Activated CD4-positive, alpha-beta T cell treated with anti-CD3 and anti-CD28 coated beads for 36 hours (primary cell): ENCODE data around the gene KIF4B. TPM values are rescaled to one million over a fixed set of nuclear protein-coding genes. Genes with fewer than 3 reads are reported as not detected.
"Not testable (repeated sequence)": the region's sequence is repeated elsewhere in the genome, so short reads cannot be mapped to it uniquely, and the experiment has no call there.

Experiments
- ATAC-seq: fragments of 200-7000 bp; cut with Tn5 transposase; one replicate; pipeline ENCODE4 v1.10.0; 2021; ENCODE audit warnings: mild to moderate bottlenecking, moderate library complexity
- CTCF ChIA-PET: fragments of 350-600 bp; sonication (Branson Sonifier 250); formaldehyde crosslinking; loops from one replicate; lab custom pipeline; 2021; ENCODE audit warnings: antibody characterized with exemption; lab: Charles Lee
- POLR2A ChIA-PET: fragments of 350-600 bp; sonication (Branson Sonifier 250); formaldehyde crosslinking; loops from one replicate; lab custom pipeline; 2021; ENCODE audit warnings: antibody characterized with exemption, inconsistent platforms; lab: Charles Lee
- DNase-seq: peaks from one replicate; pipeline ENCODE4 v3.0.0-alpha.2; 2020
- H3K27ac Mint-ChIP-seq: one replicate; pipeline ENCODE4 v1.8.0; 2021; ENCODE audit warnings: mixed read lengths
- H3K27me3 Mint-ChIP-seq: one replicate; pipeline ENCODE4 v1.8.0; 2021; ENCODE audit warnings: mixed read lengths
- H3K36me3 Mint-ChIP-seq: one replicate; pipeline ENCODE4 v1.8.0; 2021; ENCODE audit warnings: low read depth, mixed read lengths
- H3K4me1 Mint-ChIP-seq: one replicate; pipeline ENCODE4 v1.8.0; 2021; ENCODE audit warnings: mixed read lengths
- H3K4me3 Mint-ChIP-seq: one replicate; pipeline ENCODE4 v1.8.0; 2021; ENCODE audit warnings: mild to moderate bottlenecking, moderate library complexity, mixed read lengths
- H3K9me3 Mint-ChIP-seq: one replicate; pipeline ENCODE4 v1.8.0; 2021; ENCODE audit warnings: low read depth, mixed read lengths
- intact Hi-C, 2 experiments: fragments of 100-400 bp; cut with DNase I in 1 of 2; cut with micrococcal nuclease in 1 of 2; formaldehyde crosslinking; loops; one replicate each; pipeline versions ENCODE4 v1.14.2 to v1.15.1; 2022 to 2024; cut with DNase I, micrococcal nuclease
- total RNA-seq, 2 experiments: library from RNA; stranded (reverse); gene quantifications; one replicate each; pipeline ENCODE4 v1.2.3, GENCODE V29; 2021

KIF4B gene, protein sequence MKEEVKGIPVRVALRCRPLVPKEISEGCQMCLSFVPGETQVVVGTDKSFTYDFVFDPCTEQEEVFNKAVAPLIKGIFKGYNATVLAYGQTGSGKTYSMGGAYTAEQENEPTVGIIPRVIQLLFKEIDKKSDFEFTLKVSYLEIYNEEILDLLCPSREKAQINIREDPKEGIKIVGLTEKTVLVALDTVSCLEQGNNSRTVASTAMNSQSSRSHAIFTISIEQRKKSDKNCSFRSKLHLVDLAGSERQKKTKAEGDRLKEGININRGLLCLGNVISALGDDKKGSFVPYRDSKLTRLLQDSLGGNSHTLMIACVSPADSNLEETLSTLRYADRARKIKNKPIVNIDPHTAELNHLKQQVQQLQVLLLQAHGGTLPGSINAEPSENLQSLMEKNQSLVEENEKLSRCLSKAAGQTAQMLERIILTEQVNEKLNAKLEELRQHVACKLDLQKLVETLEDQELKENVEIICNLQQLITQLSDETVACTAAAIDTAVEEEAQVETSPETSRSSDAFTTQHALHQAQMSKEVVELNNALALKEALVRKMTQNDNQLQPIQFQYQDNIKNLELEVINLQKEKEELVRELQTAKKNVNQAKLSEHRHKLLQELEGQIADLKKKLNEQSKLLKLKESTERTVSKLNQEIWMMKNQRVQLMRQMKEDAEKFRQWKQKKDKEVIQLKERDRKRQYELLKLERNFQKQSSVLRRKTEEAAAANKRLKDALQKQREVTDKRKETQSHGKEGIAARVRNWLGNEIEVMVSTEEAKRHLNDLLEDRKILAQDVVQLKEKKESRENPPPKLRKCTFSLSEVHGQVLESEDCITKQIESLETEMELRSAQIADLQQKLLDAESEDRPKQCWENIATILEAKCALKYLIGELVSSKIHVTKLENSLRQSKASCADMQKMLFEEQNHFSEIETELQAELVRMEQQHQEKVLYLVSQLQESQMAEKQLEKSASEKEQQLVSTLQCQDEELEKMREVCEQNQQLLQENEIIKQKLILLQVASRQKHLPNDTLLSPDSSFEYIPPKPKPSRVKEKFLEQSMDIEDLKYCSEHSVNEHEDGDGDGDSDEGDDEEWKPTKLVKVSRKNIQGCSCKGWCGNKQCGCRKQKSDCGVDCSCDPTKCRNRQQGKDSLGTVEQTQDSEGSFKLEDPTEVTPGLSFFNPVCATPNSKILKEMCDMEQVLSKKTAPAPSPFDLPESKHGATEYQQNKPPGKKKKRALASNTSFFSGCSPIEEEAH
- total RNA-seq: under 1 TPM; 0.05 TPM

DNA sequence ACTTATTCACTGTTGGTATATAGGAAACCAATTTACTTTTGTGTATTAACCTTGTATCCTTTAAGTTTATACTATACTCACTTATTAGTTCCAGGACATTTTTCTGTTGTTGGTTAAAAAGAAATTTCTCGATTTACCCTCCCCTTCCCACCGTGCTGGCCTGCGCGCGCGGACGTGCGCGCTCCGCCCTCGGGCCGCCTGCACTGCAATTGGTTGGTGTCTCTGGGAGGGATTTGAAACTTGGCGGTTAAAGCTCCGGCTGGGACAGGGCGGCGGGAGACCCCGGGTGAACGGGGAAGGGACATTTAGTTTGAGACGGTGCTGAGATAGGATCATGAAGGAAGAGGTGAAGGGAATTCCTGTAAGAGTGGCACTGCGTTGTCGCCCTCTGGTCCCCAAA, at the start of gene KIF4B:
Gene KIF4B, plus strand, starts transcription at position 230 of the 400 bp plus-strand sequence. Its CDS starts 105 bp downstream, at position 335.
- H3K27ac Mint-ChIP-seq: no peak within 1 kb of the TSS
- H3K27me3 Mint-ChIP-seq: peaks cover 29% of the 10 kb centered on the region
- ChIA-PET POLR2A (no interaction called here), CTCF (no interaction called here)
- ATAC-seq: no peak
- no peak within 1 kb of the TSS for H3K4me3 Mint-ChIP-seq
- DNase-seq: no peak
- H3K4me1 Mint-ChIP-seq: peaks cover 3% of the 10 kb centered on the region
- intact Hi-C loops: no loop called here
- H3K9me3 Mint-ChIP-seq: peaks cover 1% of the 10 kb centered on the region
- no peaks in the 10 kb centered on the region for H3K36me3 Mint-ChIP-seq

DNA sequence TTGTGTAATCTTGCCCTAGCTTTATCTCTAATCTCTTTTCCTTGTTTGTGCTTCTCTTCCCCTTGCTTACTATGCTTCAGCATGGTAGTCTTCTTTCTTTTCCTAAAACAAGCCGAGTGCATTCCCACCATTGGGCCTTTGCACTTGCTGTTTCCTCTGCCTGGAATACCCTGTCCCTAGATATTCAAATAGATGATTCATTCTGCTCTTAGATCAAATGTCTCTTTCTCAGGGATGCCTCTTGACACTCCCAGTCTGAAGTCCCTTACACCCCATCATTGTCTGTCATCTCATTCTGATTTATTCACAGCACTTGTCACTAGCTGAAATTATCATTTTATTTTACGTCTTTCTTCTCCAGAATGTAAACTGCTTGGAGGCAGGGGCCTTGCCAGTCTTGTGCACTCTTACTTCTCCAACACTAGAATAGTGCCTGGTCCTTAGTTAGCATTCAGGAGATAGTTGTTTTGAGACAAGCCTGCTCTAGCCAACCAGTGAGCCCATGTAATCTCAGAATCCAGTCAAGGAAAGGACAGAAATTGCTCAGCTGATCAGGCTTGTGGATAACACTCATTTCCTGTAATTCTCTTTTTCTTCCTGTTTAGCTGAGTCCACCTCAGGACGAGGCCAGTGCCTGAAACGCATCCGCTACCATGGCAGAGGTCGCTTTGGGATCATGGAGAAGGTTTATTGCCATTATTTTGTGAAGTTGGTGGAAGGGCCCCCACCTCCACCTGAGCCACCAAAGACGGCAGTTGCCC, 47.3 kb upstream of the KIF4B start:
- H3K4me1 Mint-ChIP-seq: no peaks in the 10 kb centered on the region
- no peak overlapping the region for H3K27ac Mint-ChIP-seq
- H3K36me3 Mint-ChIP-seq: peaks cover 24% of the 10 kb centered on the region
- intact Hi-C loops: no loop called here
- H3K9me3 Mint-ChIP-seq: no peaks in the 10 kb centered on the region
- H3K4me3 Mint-ChIP-seq: no peak overlapping the region
- CTCF ChIA-PET: interaction anchor here (0.6 to 1.2 kb wide), 3 partner anchors 17 to 1767 kb away, joined by 3 to 4 read pairs (median 3); no protein-coding TSS in a partner anchor
- ATAC-seq (no peak), DNase-seq (no peak)
- POLR2A ChIA-PET: interaction anchor here (0.6 kb wide), 1 partner anchor 8 kb away, joined by 4 read pairs; no protein-coding TSS in a partner anchor
- H3K27me3 Mint-ChIP-seq: no peaks in the 10 kb centered on the region

DNA sequence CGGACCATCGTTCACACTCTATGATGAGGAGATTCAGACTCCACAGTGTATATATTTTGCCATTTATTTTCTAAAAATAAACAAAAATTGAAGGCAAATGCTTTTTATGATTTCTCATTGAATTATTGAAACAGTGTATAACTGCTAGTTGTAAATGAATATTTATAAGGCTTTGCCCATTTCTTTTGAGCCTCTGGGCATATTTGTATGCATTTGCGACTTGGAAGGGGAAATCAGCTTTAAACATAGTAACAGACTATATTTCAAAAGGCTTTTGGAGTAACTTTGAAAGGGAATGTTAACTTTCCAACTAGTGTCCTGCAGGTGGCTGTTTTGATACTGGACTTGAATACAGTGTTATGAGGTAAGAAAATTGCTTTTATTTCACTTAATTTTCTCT, 46.7 kb upstream of the KIF4B start:
- ATAC-seq (no peak), DNase-seq (no peak)
- no peaks in the 10 kb centered on the region for H3K9me3 Mint-ChIP-seq
- POLR2A ChIA-PET: no interaction called here
- H3K4me1 Mint-ChIP-seq: no peaks in the 10 kb centered on the region
- CTCF ChIA-PET: interaction anchor here (0.6 to 1.2 kb wide), 3 partner anchors 18 to 1768 kb away, joined by 3 read pairs; no protein-coding TSS in a partner anchor
- peaks cover 23% of the 10 kb centered on the region for H3K36me3 Mint-ChIP-seq
- H3K27ac Mint-ChIP-seq: no peak overlapping the region
- no peaks in the 10 kb centered on the region for H3K27me3 Mint-ChIP-seq
- H3K4me3 Mint-ChIP-seq: no peak overlapping the region
- intact Hi-C loops: no loop called here

DNA sequence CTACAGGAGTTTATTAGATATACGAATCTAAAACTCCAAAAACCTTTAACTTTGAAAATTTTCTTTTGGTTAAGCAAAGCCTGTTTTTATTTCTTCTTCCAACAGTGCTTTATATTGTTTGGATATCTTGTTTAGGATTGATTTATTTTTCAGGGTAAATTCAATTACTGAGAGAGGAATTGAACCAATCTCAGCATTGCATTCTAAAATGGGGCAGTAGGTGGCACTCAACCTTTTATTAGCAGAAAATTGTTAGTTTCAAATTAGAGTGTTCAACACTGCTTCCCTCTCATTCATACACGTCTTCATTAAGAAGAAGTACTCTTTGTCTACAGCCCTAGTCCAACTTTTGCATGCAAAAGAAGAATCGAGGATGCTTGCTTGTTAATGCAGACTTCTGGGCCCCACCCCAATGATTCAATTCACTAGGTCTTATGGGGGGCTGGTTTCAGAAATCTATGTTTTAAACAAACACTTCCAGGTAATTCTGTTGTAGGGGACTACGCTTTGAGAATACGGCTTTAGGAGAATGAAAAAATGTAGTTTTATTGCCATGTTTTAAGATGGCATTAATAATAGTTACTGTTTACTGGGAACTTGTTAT, 46.0 kb upstream of the KIF4B start:
- Mint-ChIP-seq H3K27me3 (no peaks in the 10 kb centered on the region), H3K4me1 (no peaks in the 10 kb centered on the region), H3K36me3 (peaks cover 22% of the 10 kb centered on the region), H3K4me3 (no peak overlapping the region), H3K27ac (no peak overlapping the region), H3K9me3 (no peaks in the 10 kb centered on the region)
- no peak for ATAC-seq
- CTCF ChIA-PET: interaction anchor here (1.1 to 1.5 kb wide), 3 partner anchors 29 to 180 kb away, joined by 3 to 5 read pairs (median 3); no protein-coding TSS in a partner anchor
- DNase-seq: no peak
- intact Hi-C loops: no loop called here
- POLR2A ChIA-PET: no interaction called here

DNA sequence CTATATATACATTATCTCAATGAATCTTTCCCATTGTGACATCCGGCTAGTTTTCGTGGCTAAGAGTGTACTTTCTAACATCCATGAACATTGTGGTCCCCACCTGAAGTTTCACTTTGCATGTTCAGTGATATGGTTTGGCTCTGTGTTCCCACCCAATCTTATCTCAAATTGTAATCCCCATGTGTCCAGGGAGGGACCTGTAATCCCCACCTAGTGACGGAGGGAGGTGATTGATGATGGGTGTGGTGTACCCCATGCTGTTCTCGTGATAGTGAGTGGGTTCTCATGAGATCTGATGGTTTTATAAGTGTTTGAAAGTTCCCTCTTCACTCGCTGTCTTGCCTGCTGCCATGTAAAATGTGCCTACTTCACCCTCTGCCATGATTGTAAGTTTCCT, 44.6 kb upstream of the KIF4B start:
- CTCF ChIA-PET: interaction anchor here (0.5 to 1.5 kb wide), 2 partner anchors 37 to 358 kb away, joined by 3 read pairs; no protein-coding TSS in a partner anchor
- Mint-ChIP-seq H3K27ac (no peak overlapping the region), H3K9me3 (no peaks in the 10 kb centered on the region), H3K4me1 (no peaks in the 10 kb centered on the region), H3K4me3 (no peak overlapping the region), H3K27me3 (no peaks in the 10 kb centered on the region), H3K36me3 (peaks cover 16% of the 10 kb centered on the region)
- no peak for DNase-seq
- ATAC-seq: no peak
- intact Hi-C loops: no loop called here
- POLR2A ChIA-PET: no interaction called here

DNA sequence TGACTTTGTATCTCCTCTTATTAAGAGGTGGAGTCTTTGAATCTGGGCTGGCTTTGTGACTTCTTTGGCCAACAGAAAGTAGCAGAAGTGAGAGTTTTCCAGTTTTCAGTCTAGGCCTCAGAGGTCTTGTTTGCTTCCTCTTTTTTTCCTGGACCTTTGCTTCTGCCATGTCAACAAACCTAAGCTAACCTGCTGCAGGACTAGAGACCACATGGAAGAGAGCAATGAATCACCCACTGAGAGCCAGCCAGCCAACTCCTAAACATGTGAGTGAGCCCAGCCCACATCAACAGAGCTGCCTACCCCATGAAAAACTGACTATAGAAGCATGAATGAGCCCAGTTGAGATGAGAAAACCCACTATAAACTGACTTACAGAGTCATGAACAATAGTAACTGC, 42.8 kb upstream of the KIF4B start:
- ATAC-seq: no peak
- POLR2A ChIA-PET: no interaction called here
- H3K27ac Mint-ChIP-seq: no peak overlapping the region

DNA sequence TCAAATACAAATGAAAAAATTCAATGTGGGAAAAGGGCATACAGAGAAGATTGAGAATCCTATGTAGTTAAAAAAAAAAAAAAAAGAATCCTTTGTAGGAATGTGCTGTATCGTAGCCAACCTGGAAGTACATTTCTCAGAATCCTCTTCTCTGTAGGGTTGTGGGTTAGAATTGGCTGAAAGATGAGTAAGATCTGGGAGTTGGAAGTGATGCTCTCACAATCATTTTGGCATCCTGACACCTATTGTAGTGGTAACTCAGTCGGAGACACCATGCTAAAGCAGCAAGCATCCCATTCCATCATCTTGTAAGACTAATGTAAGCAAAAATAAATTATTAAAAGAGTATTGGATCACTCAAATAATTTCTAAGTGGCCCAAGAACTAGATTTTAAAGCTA, 42.1 kb upstream of the KIF4B start:
- intact Hi-C loops: no loop called here
- no peaks in the 10 kb centered on the region for H3K4me1 Mint-ChIP-seq
- POLR2A ChIA-PET: no interaction called here
- CTCF ChIA-PET: interaction anchor here (1.0 kb wide), 2 partner anchors 14 to 56 kb away, joined by 3 to 4 read pairs; no protein-coding TSS in a partner anchor
- no peak overlapping the region for H3K4me3 Mint-ChIP-seq
- DNase-seq: no peak
- no peaks in the 10 kb centered on the region for H3K9me3 Mint-ChIP-seq
- H3K27me3 Mint-ChIP-seq: no peaks in the 10 kb centered on the region
- ATAC-seq: no peak
- H3K36me3 Mint-ChIP-seq: peaks cover 24% of the 10 kb centered on the region
- no peak overlapping the region for H3K27ac Mint-ChIP-seq

More for the DNA sequence above, 42.8 kb upstream of the KIF4B start:
- intact Hi-C loops: no loop called here
- Mint-ChIP-seq H3K4me3 (no peak overlapping the region), H3K36me3 (peaks cover 23% of the 10 kb centered on the region), H3K27me3 (no peaks in the 10 kb centered on the region), H3K4me1 (no peaks in the 10 kb centered on the region), H3K9me3 (no peaks in the 10 kb centered on the region)
- DNase-seq: no peak
- CTCF ChIA-PET: no interaction called here

DNA sequence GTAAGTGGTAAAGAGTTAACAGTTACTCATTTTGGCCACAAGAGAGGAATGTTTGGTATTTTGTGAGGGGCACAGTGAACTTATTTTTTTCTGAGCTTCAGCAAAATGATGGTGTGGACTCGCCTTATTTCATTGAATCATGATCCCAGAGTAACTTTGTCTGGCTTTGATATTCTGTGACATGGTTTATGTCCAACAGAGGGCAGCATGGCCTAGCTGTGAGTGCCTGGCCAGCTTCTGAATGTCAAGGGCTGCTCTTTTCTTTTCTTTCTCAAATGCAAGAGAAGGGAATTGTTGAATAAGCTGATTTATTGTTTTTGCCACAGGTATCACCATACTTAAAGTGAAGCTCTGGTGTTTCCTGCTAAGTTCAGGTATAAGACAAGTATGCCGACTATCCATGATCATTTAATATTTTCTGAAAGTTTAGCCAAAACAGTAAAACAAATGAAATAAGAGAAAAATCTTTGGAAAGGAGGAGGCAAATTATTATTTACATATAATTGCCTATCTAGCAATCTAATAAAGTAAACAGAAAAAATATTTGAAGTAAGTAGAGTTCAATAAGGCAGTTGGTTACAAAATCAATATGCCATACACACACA, 41.0 kb upstream of the KIF4B start:
- ChIA-PET POLR2A (interaction anchor here (0.7 kb wide), 1 partner anchor 31 kb away, joined by 3 read pairs; no protein-coding TSS in a partner anchor), CTCF (interaction anchor here (0.6 to 1.4 kb wide), 5 partner anchors 13 to 202 kb away, joined by 3 to 4 read pairs (median 3); no protein-coding TSS in a partner anchor)
- Mint-ChIP-seq H3K4me1 (peaks cover 3% of the 10 kb centered on the region), H3K27ac (no peak overlapping the region), H3K27me3 (no peaks in the 10 kb centered on the region), H3K4me3 (no peak overlapping the region), H3K9me3 (no peaks in the 10 kb centered on the region), H3K36me3 (peaks cover 20% of the 10 kb centered on the region)
- ATAC-seq (no peak), DNase-seq (peak; percentile 29)
- intact Hi-C loops: no loop called here

DNA sequence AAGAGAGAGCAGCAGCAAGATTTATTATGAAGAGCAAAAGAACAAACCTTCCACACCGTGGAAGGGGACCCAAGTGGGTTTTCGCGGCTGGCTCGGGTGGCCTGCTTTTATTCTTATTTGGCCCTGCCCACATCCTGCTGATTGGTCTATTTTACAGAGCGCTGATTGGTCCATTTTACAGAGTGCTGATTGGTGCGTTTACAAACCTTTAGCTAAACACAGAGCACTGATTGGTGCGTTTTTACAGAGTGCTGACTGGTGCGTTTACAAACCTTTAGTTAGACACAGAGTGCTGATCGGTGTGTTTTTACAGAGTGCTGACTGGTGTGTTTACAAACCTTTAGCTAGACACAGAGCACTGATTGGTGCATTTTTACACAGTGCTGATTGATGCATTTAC, 37.5 kb upstream of the KIF4B start:
- H3K4me1 Mint-ChIP-seq, H3K4me3 Mint-ChIP-seq, H3K9me3 Mint-ChIP-seq, POLR2A ChIA-PET, H3K27me3 Mint-ChIP-seq, DNase-seq, ATAC-seq, H3K27ac Mint-ChIP-seq, intact Hi-C loops: not testable (repeated sequence)
- peaks cover 12% of the 10 kb centered on the region for H3K36me3 Mint-ChIP-seq
- CTCF ChIA-PET: interaction anchor here (1.1 kb wide), 1 partner anchor 8 kb away, joined by 3 read pairs; no protein-coding TSS in a partner anchor

DNA sequence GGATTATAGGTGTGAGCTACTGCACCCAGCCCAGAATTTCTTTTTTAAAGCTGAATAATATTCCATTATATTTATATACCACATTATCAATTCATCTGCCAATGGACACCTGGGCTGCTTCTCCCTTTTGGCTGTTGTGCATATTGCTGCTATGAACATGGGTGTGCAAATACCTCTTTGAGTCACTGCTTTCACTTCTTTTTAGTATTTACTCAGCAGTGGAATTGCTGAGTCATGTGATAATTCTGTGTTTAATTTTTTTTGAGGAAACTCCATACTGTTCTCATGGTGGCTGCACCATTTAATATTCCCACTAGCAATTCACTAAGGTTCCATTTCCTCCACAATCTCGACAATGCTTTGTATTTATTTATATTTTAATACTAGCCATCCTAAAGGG, 36.1 kb upstream of the KIF4B start:
- H3K36me3 Mint-ChIP-seq: peaks cover 12% of the 10 kb centered on the region
- CTCF ChIA-PET: no interaction called here

More for the DNA sequence above, 36.1 kb upstream of the KIF4B start:
- no peaks in the 10 kb centered on the region for H3K27me3 Mint-ChIP-seq
- DNase-seq (no peak), ATAC-seq (peak; percentile 55)
- H3K4me3 Mint-ChIP-seq: no peak overlapping the region
- H3K27ac Mint-ChIP-seq: no peak overlapping the region
- POLR2A ChIA-PET: no interaction called here
- H3K4me1 Mint-ChIP-seq: peaks cover 3% of the 10 kb centered on the region
- no peaks in the 10 kb centered on the region for H3K9me3 Mint-ChIP-seq
- intact Hi-C loops: no loop called here
